GM13976 (cell line): Measurements from ENCODE around the gene IL15.

Source experiments
- DNase-seq: peaks from one replicate; pipeline ENCODE4 v3.0.0; 2012; ENCODE audit warnings: low spot score
- in situ Hi-C: fragments of 300-500 bp; cut with MboI; formaldehyde crosslinking; loops from one replicate; pipeline ENCODE4 v1.12.0; 2022; ENCODE audit warnings: low sequenced_read_pairs, mixed read lengths, inconsistent platforms; ENCODE audit not compliant: unreplicated experiment
- TF ChIP-seq, protein P1 (sequence below): IDR thresholded peaks from 2 replicates; pipeline ENCODE4 v1.5.1; 2012; ENCODE audit warnings: borderline replicate concordance, mild to moderate bottlenecking; ENCODE audit not compliant: insufficient read depth; ENCODE audit errors: extremely low read depth, missing control alignments, control extremely low read depth

IL15 gene

DNA sequence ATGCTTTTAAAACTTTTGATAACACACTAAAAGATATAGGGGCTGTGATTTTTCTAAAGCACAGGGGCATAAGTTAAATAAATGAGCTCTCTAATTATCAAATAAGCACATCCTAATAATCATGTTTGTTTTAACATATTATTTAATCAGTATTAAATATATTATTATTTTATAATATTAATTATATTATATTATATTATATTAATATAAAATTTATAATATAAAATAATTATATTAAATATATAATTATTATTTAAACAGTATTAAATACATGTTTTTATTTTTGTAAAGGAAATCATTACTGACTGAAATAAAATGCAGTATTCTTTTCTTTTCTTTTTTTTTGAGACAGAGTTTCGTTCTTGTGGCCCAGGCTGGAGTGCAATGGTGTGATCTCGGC is 136.5 kb downstream of the IL15 start:
- in situ Hi-C loops, result no loop called here
- DNase-seq, result no peak
- TF ChIP-seq, protein P1, sequence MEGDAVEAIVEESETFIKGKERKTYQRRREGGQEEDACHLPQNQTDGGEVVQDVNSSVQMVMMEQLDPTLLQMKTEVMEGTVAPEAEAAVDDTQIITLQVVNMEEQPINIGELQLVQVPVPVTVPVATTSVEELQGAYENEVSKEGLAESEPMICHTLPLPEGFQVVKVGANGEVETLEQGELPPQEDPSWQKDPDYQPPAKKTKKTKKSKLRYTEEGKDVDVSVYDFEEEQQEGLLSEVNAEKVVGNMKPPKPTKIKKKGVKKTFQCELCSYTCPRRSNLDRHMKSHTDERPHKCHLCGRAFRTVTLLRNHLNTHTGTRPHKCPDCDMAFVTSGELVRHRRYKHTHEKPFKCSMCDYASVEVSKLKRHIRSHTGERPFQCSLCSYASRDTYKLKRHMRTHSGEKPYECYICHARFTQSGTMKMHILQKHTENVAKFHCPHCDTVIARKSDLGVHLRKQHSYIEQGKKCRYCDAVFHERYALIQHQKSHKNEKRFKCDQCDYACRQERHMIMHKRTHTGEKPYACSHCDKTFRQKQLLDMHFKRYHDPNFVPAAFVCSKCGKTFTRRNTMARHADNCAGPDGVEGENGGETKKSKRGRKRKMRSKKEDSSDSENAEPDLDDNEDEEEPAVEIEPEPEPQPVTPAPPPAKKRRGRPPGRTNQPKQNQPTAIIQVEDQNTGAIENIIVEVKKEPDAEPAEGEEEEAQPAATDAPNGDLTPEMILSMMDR, result no peak

DNA sequence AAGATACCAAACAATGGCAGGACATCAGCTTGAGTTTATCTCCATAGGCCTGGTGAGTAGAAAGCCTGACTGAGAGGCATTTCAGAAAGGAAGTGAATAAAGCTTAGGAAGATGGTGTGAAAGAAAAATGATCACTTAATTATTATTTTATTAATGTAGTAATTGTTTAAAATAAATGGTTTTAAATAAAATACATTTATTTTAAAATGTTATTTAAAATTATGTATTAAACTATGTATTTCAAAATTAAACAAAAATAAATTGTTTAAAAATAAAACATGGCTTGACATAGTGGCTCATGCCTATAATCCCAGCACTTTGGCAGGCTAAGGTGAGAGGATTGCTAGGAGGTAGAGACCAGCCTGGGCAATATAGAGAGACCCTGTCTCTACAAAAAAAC is 145.8 kb downstream of the IL15 start:
- no peak for DNase-seq
- TF ChIP-seq, protein P1, result no peak
- in situ Hi-C loops, result no loop called here
